ENCODE measurements around the gene DDRGK1.
A peak's percentile ranks its signal among the peaks of the same experiment; 100 is the strongest.

The DDRGK1 gene

GRCh38 chr20:3204124-3204794 is at the start of gene DDRGK1:
DDRGK1 (minus strand) TSS chr20:3204682; CDS start chr20:3204627, 55 bp downstream.
- Mint-ChIP-seq H3K36me3 (ENCODE audit: insufficient read depth) (peaks cover 34% of the 10 kb centered on the region), H3K9me3 (no peaks in the 10 kb centered on the region), H3K4me3 (peak within 1 kb of the TSS; percentile 98), H3K27ac (ENCODE audit: low read depth) (peak within 1 kb of the TSS; percentile 99), H3K4me1 (peaks cover 21% of the 10 kb centered on the region), H3K27me3 (no peaks in the 10 kb centered on the region)
- ATAC-seq (replicated peaks; ENCODE audit: extremely low read depth, poor library complexity, severe bottlenecking) (peak; percentile 80), DNase-seq (ENCODE audit: low spot score in 2 of 2) (peak; percentile 88 to 92)

GRCh38 chr20:3251806-3252205 is 47.3 kb upstream of the DDRGK1 start:
- Mint-ChIP-seq H3K27ac (ENCODE audit: low read depth) (no peak overlapping the region), H3K4me1 (no peaks in the 10 kb centered on the region), H3K36me3 (ENCODE audit: insufficient read depth) (peaks cover 11% of the 10 kb centered on the region), H3K9me3 (no peaks in the 10 kb centered on the region), H3K27me3 (peaks cover 15% of the 10 kb centered on the region), H3K4me3 (no peak overlapping the region)
- DNase-seq (ENCODE audit: low spot score in 2 of 2) (no peak), ATAC-seq (replicated peaks; ENCODE audit: extremely low read depth, poor library complexity, severe bottlenecking) (no peak)

DNA sequence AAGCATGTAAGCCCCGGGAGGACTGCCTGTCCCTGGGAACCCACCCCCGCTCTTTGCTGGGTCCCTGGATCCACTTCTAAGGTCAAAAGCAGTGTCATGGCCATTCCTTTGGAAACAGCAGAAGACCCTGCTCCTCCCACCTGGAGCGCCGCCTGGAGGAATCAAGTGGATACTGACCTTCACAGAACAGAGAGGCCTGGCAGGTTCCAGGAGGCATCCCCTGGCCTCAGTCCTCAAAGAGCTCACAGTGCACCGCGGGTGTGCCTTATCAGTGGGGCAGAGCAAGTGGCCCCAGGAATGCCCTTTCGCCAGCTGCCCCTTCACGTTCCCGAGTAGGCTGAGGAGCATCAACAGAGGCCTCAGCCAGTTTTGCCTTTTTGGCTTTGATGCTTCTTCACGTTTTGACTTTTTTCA is 45.6 kb upstream of the DDRGK1 start:
- H3K27me3 Mint-ChIP-seq, result peaks cover 15% of the 10 kb centered on the region
- H3K36me3 Mint-ChIP-seq (ENCODE audit: insufficient read depth), result peaks cover 8% of the 10 kb centered on the region
- no peaks in the 10 kb centered on the region for H3K4me1 Mint-ChIP-seq
- no peak overlapping the region for H3K4me3 Mint-ChIP-seq
- H3K9me3 Mint-ChIP-seq, result no peaks in the 10 kb centered on the region
- H3K27ac Mint-ChIP-seq (ENCODE audit: low read depth), result no peak overlapping the region
- DNase-seq (ENCODE audit: low spot score in 2 of 2), result no peak
- no peak for ATAC-seq (replicated peaks; ENCODE audit: extremely low read depth, poor library complexity, severe bottlenecking)

DNA sequence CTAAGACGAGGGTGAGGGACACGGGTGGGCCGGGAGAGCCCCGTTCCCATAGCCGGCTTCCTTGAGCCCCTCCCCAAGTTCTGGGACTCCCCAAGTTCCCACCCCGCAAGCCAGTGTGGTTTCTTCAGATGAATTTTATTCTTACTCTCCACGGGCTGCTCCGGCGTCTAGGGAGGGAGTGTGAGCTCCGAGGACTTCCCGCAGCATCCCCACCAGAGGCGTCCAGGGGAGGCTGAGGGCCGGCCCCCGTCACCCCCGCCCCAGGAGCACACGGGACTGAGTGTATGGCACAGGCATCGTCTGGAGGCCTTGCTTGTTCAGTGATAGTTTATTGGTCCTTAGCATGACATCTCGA is 44.5 kb upstream of the DDRGK1 start:
- peaks cover 7% of the 10 kb centered on the region for H3K36me3 Mint-ChIP-seq (ENCODE audit: insufficient read depth)
- H3K27me3 Mint-ChIP-seq, result peaks cover 26% of the 10 kb centered on the region
- no peaks in the 10 kb centered on the region for H3K9me3 Mint-ChIP-seq
- H3K4me1 Mint-ChIP-seq, result no peaks in the 10 kb centered on the region
- ATAC-seq (replicated peaks; ENCODE audit: extremely low read depth, poor library complexity, severe bottlenecking), result no peak
- peak overlapping the region; percentile 32 for H3K4me3 Mint-ChIP-seq
- no peak for DNase-seq (ENCODE audit: low spot score in 2 of 2)
- no peak overlapping the region for H3K27ac Mint-ChIP-seq (ENCODE audit: low read depth)

DNA sequence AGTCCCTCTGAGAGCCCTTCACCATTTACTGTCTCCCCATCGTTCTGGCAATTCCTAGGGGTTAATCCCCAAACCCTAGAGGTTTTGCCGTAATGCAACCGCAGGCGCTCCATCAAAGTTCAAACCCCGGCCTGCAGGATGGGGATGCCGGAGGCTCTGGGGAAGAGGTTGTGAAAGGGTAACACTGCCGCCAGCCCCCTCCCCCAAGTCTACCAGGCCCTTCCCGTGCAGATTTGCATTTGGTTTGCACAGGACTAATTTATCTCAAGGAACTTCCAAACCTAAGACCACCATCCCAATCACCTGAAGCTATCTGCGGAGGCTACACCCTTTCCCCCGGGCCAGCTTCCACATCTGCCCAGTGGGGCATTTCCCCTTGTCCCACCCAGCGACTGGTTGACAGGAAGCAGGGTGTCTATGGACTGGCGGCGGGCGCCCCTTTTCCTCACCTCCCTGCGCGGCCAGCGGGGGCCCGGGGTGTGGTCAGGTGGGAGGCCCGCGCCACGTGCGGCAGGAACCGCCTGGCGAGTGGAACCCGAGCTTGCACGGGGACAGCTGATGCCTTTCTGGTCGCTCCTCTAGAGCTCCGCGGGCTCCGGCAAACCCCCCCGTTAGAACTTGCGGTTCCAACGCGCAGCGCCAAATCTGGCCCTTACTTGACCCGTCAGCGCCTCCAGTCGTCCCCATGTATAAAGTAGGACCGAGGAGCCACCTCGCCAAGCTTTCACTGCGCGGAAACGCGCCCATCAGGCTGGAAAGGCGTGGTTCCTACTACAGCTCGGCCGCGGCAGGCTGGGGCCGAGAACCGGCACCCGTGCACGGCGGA is 43.9 kb upstream of the DDRGK1 start:
- H3K4me3 Mint-ChIP-seq, result peak overlapping the region; percentile 32
- no peak overlapping the region for H3K27ac Mint-ChIP-seq (ENCODE audit: low read depth)
- DNase-seq (ENCODE audit: low spot score in 2 of 2) (no peak), ATAC-seq (replicated peaks; ENCODE audit: extremely low read depth, poor library complexity, severe bottlenecking) (no peak)
- H3K9me3 Mint-ChIP-seq, result no peaks in the 10 kb centered on the region
- H3K36me3 Mint-ChIP-seq (ENCODE audit: insufficient read depth), result peaks cover 7% of the 10 kb centered on the region
- no peaks in the 10 kb centered on the region for H3K4me1 Mint-ChIP-seq
- H3K27me3 Mint-ChIP-seq, result peaks cover 32% of the 10 kb centered on the region

GRCh38 chr20:3247638-3248037 is 43.2 kb upstream of the DDRGK1 start:
- Mint-ChIP-seq H3K27ac (ENCODE audit: low read depth) (no peak overlapping the region), H3K9me3 (no peaks in the 10 kb centered on the region), H3K4me1 (no peaks in the 10 kb centered on the region), H3K4me3 (no peak overlapping the region), H3K27me3 (peaks cover 32% of the 10 kb centered on the region), H3K36me3 (ENCODE audit: insufficient read depth) (peaks cover 7% of the 10 kb centered on the region)
- no peak for ATAC-seq (replicated peaks; ENCODE audit: extremely low read depth, poor library complexity, severe bottlenecking)
- DNase-seq (ENCODE audit: low spot score in 2 of 2), result no peak

DNA sequence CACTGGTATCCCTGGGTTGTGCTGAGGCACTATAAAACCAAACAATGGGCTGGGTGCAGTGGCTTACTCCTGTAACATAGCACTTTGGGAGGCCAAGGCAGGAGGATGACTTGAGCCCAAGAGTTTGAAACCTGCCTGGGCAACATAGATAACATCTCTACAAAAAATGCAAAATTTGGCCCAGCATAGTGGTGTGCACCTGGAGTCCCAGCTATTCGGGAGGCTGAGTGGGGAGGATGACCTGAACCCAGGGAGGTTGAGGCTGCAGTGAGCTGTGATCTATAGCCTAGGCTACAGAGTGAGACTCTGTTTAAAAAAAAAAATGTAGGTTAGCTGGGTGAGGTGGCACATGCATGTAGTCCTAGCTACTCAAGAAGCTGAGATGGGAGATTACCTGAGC is 42.2 kb upstream of the DDRGK1 start:
- Mint-ChIP-seq H3K4me1 (no peaks in the 10 kb centered on the region), H3K4me3 (no peak overlapping the region), H3K27ac (ENCODE audit: low read depth) (no peak overlapping the region), H3K27me3 (peaks cover 40% of the 10 kb centered on the region), H3K9me3 (no peaks in the 10 kb centered on the region), H3K36me3 (ENCODE audit: insufficient read depth) (peaks cover 3% of the 10 kb centered on the region)
- ATAC-seq (replicated peaks; ENCODE audit: extremely low read depth, poor library complexity, severe bottlenecking) (no peak), DNase-seq (ENCODE audit: low spot score in 2 of 2) (no peak)

DNA sequence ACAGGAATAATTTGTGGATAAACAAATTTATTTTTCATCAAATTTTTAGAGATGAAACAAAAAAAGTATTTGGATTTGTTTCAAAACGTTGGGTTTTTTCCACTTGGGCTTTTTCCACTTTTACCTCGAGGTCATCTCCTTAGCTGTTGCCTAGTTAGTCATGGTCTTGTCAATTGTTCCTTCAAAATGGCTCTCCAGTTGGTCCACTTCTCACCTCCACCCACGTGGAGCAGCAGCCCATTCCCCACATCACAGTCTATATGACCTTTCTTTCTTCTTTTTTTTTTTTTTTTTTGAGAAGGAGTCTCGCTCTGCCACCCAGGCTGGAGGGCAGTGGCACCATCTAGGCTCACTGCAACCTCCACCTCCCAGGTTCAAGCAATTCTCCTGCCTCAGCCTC is 41.2 kb upstream of the DDRGK1 start:
- ATAC-seq (replicated peaks; ENCODE audit: extremely low read depth, poor library complexity, severe bottlenecking) (no peak), DNase-seq (ENCODE audit: low spot score in 2 of 2) (no peak)
- peaks cover 48% of the 10 kb centered on the region for H3K27me3 Mint-ChIP-seq
- H3K4me3 Mint-ChIP-seq, result no peak overlapping the region
- no peak overlapping the region for H3K27ac Mint-ChIP-seq (ENCODE audit: low read depth)
- H3K4me1 Mint-ChIP-seq, result no peaks in the 10 kb centered on the region
- H3K36me3 Mint-ChIP-seq (ENCODE audit: insufficient read depth), result peaks cover 4% of the 10 kb centered on the region
- no peaks in the 10 kb centered on the region for H3K9me3 Mint-ChIP-seq

GRCh38 chr20:3245156-3245555 is 40.7 kb upstream of the DDRGK1 start:
- no peaks in the 10 kb centered on the region for H3K9me3 Mint-ChIP-seq
- H3K27ac Mint-ChIP-seq (ENCODE audit: low read depth), result no peak overlapping the region
- H3K4me3 Mint-ChIP-seq, result no peak overlapping the region
- ATAC-seq (replicated peaks; ENCODE audit: extremely low read depth, poor library complexity, severe bottlenecking) (no peak), DNase-seq (ENCODE audit: low spot score in 2 of 2) (no peak)
- H3K4me1 Mint-ChIP-seq, result no peaks in the 10 kb centered on the region
- peaks cover 48% of the 10 kb centered on the region for H3K27me3 Mint-ChIP-seq
- H3K36me3 Mint-ChIP-seq (ENCODE audit: insufficient read depth), result peaks cover 4% of the 10 kb centered on the region

DNA sequence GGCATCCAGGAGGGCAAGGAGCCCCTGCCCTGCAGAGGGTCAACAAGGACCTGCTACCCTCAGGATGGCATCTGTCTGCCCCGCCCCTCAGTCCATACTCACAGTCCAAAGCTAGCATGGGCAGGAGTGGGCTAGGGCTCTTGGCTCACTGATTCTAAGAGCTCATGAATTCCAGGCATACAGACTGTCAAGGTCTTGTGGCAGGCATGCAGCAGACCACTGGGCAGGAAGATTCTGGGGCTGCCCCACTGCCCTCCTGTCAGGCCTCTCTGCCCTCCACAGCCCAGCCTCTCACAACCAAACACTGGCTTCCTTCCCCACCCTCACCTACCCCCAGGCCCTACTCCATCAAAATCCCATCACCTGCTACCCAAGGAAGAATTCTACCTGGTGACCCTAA is 40.1 kb upstream of the DDRGK1 start:
- no peak for ATAC-seq (replicated peaks; ENCODE audit: extremely low read depth, poor library complexity, severe bottlenecking)
- Mint-ChIP-seq H3K4me3 (no peak overlapping the region), H3K27ac (ENCODE audit: low read depth) (no peak overlapping the region), H3K4me1 (peaks cover 5% of the 10 kb centered on the region), H3K27me3 (peaks cover 48% of the 10 kb centered on the region), H3K9me3 (no peaks in the 10 kb centered on the region), H3K36me3 (ENCODE audit: insufficient read depth) (peaks cover 4% of the 10 kb centered on the region)
- no peak for DNase-seq (ENCODE audit: low spot score in 2 of 2)

GRCh38 chr20:3243718-3244358 is 39.4 kb upstream of the DDRGK1 start:
- Mint-ChIP-seq H3K27me3 (peaks cover 48% of the 10 kb centered on the region), H3K27ac (ENCODE audit: low read depth) (no peak overlapping the region), H3K4me3 (no peak overlapping the region), H3K4me1 (peaks cover 7% of the 10 kb centered on the region), H3K9me3 (no peaks in the 10 kb centered on the region), H3K36me3 (ENCODE audit: insufficient read depth) (peaks cover 4% of the 10 kb centered on the region)
- ATAC-seq (replicated peaks; ENCODE audit: extremely low read depth, poor library complexity, severe bottlenecking) (no peak), DNase-seq (ENCODE audit: low spot score in 2 of 2) (no peak)

DNA sequence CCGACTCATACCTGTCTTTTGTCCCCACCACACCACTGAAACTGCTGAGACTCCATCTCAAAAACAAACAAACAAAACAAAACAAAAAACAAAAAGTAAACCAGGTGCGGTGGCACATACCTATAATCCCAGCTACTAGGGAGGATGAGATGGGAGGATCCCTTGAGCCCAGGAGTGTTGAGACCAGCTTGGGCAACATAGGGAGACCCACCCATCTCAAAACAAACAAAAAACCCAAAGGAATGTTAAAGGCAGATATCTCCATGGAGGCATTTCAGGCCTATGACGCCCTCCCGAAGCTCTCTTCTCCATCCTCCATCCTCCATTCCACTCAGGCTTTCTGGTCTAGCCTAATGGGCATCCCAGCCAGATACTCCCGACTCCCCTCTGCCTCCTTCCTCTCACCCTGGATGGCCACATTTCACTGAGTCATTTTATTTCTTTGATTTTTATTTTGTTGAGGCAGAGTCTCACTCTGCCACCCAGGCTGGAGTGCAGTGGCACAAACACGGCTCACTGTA is 37.8 kb upstream of the DDRGK1 start:
- peak overlapping the region; percentile 23 for H3K4me3 Mint-ChIP-seq
- peaks cover 12% of the 10 kb centered on the region for H3K4me1 Mint-ChIP-seq
- H3K27ac Mint-ChIP-seq (ENCODE audit: low read depth), result no peak overlapping the region

More for the DNA sequence above, 37.8 kb upstream of the DDRGK1 start:
- ATAC-seq (replicated peaks; ENCODE audit: extremely low read depth, poor library complexity, severe bottlenecking) (no peak), DNase-seq (ENCODE audit: low spot score in 2 of 2) (no peak)
- H3K9me3 Mint-ChIP-seq, result no peaks in the 10 kb centered on the region
- peaks cover 55% of the 10 kb centered on the region for H3K27me3 Mint-ChIP-seq
- peaks cover 4% of the 10 kb centered on the region for H3K36me3 Mint-ChIP-seq (ENCODE audit: insufficient read depth)

Data from central memory CD8-positive, alpha-beta T cell (primary cell).